ENCODE data around the gene SRRD. TPM values are rescaled to one million over a fixed set of nuclear protein-coding genes. Genes with fewer than 3 reads are reported as not detected.

The SRRD gene
- total RNA-seq, 1 experiment from 2014 or later = 43.5 TPM

DNA sequence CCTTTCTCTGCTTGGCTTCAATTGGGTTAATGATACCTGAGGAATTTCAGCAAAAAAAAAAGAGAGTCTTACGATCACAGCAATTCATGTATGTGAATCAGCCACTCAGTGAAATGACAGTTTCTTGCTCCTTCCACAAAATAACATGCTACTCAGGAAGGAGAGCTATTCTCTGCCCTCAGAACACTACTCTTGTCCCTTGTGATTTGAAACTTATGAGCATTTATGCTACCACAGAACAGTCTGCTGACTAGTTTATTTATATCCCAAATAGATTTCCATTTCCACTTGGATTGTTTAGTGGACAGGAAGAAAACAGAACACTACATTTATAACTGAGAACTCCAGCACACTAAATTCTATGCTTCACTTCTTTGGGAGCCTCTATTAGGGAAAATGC is 20.1 kb downstream of the SRRD start:
- no peak for DNase-seq
- Histone ChIP-seq H3K4me2 (ENCODE audit: low read depth, low read length, poor library complexity, severe bottlenecking) (no peak overlapping the region), H3K4me3 (ENCODE audit: low read length) (no peak overlapping the region), H2AFZ (ENCODE audit: low read length) (no peak overlapping the region), H3K9me2 (replicated peaks; ENCODE audit: insufficient read depth, low read length) (no peaks in the 10 kb centered on the region), H3K9me3 (ENCODE audit: low read length) (no peaks in the 10 kb centered on the region), H3K79me2 (ENCODE audit: low read length) (no peaks in the 10 kb centered on the region), H3K27ac (ENCODE audit: low read length) (peak overlapping the region; percentile 61; the same call in 1 of the 2 replicates), H3K27me3 (ENCODE audit: low read length) (no peaks in the 10 kb centered on the region), H4K20me1 (ENCODE audit: insufficient read depth, low read depth, low read length) (no peaks in the 10 kb centered on the region), H3K4me1 (ENCODE audit: low read length) (peaks cover 9% of the 10 kb centered on the region), H3K36me3 (ENCODE audit: insufficient read depth, low read length) (peaks cover 68% of the 10 kb centered on the region), H3K9ac (ENCODE audit: low read length) (no peak overlapping the region)

DNA sequence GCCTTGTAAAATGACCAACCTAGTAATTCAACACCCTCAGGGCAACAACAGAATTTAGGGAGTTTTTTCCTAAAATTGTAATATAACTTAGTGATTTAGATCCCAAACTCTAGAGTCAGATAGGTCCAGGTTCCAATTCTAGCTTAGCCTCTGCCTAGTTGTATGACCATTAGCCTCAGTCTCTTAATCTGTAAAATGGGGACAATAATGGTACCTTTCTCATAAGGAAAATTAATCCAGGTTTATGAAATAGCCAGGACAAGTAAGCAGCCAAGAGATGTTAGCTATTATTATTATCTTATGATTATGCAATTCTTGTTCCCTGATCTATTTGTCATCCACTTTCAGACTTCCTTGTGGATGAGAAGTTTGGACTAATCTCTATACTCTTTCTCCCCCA is 24.5 kb downstream of the SRRD start:
- no peak overlapping the region for H3K9ac ChIP-seq (ENCODE audit: low read length)
- H3K36me3 ChIP-seq (ENCODE audit: insufficient read depth, low read length) = peaks cover 46% of the 10 kb centered on the region
- H2AFZ ChIP-seq (ENCODE audit: low read length) = no peak overlapping the region
- DNase-seq = no peak
- no peak overlapping the region for H3K4me3 ChIP-seq (ENCODE audit: low read length)
- H3K4me1 ChIP-seq (ENCODE audit: low read length) = peaks cover 19% of the 10 kb centered on the region
- no peaks in the 10 kb centered on the region for H3K9me3 ChIP-seq (ENCODE audit: low read length)
- H3K27me3 ChIP-seq (ENCODE audit: low read length) = no peaks in the 10 kb centered on the region
- no peak overlapping the region for H3K4me2 ChIP-seq (ENCODE audit: low read depth, low read length, poor library complexity, severe bottlenecking)
- no peaks in the 10 kb centered on the region for H3K9me2 ChIP-seq (replicated peaks; ENCODE audit: insufficient read depth, low read length)
- no peak overlapping the region for H3K27ac ChIP-seq (ENCODE audit: low read length)
- H4K20me1 ChIP-seq (ENCODE audit: insufficient read depth, low read depth, low read length) = peaks cover 10% of the 10 kb centered on the region; the same call in 1 of the 2 replicates
- peaks cover 34% of the 10 kb centered on the region for H3K79me2 ChIP-seq (ENCODE audit: low read length)

DNA sequence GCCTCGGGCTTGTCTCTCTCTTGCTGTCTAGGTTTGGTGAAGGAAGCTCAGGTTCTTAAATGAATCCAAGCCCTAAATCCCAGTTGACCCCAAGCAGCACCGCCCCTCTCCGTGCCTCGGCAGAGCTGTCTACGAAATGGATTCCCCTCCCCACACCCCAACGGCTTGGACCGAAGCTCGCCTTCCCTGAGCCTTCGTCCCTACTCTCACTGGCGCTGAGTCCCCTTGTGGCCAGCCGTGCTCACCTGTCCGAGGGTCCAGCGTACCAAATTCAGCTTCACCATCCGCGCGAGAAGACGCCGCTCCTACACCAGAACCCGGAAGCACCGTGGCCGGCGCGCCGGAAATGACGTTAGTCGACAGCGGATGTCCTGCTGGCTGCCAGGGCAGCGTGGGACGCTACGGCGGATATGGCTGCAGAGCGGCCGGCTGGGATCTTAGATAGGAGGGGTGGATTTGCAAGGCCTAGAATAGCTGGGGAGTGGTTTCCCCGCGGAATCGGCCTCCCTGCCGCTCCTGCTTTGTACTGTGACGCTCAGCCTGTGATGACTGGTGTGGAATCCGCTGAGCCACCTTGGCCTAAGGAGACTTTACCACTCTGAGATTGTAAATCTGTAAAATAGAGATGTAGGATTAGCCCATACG is 28.6 kb downstream of the SRRD start, which contains the start of gene TFIP11:
TFIP11 (minus strand) TSS at position 325 of the 645 bp plus-strand sequence. CDS start 2,201 bp downstream, outside the sequence.
- H3K79me2 ChIP-seq (ENCODE audit: low read length) = peaks cover 53% of the 10 kb centered on the region
- no peaks in the 10 kb centered on the region for H3K9me3 ChIP-seq (ENCODE audit: low read length)
- peak within 1 kb of the TSS; percentile 75 for H3K9ac ChIP-seq (ENCODE audit: low read length)
- H3K27ac ChIP-seq (ENCODE audit: low read length) = peak within 1 kb of the TSS; percentile 53
- no peak within 1 kb of the TSS for H2AFZ ChIP-seq (ENCODE audit: low read length)
- peaks cover 14% of the 10 kb centered on the region; the same call in 1 of the 2 replicates for H3K36me3 ChIP-seq (ENCODE audit: insufficient read depth, low read length)
- no peaks in the 10 kb centered on the region for H3K27me3 ChIP-seq (ENCODE audit: low read length)
- peaks cover 10% of the 10 kb centered on the region; the same call in 1 of the 2 replicates for H4K20me1 ChIP-seq (ENCODE audit: insufficient read depth, low read depth, low read length)
- no peaks in the 10 kb centered on the region for H3K9me2 ChIP-seq (replicated peaks; ENCODE audit: insufficient read depth, low read length)
- peak; percentile 97 for DNase-seq
- H3K4me2 ChIP-seq (ENCODE audit: low read depth, low read length, poor library complexity, severe bottlenecking) = peak within 1 kb of the TSS; percentile 78
- H3K4me1 ChIP-seq (ENCODE audit: low read length) = peaks cover 44% of the 10 kb centered on the region
- peak within 1 kb of the TSS; percentile 82 for H3K4me3 ChIP-seq (ENCODE audit: low read length)

DNA sequence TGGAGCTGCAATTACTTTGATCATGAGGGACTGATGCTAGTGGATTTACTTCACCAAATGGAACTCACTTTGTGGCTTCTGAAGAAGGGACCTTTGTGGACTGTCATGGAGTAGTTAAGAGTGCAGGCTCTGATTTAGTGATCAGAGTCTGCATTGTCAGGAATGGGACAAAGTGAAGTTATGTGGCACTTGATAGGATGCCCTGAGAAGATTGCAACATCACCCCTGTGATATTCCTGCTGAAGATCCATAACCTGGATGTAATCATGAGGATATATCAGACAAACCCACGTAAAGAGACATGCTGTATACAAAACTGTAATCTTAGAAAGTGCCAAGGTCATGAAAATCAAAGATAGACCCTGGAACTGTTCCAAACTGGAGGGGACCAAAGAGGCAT is 30.2 kb downstream of the SRRD start:
- peak overlapping the region; percentile 82 for H3K4me3 ChIP-seq (ENCODE audit: low read length)
- H3K9me3 ChIP-seq (ENCODE audit: low read length) = no peaks in the 10 kb centered on the region
- H3K36me3 ChIP-seq (ENCODE audit: insufficient read depth, low read length) = peaks cover 9% of the 10 kb centered on the region; the same call in 1 of the 2 replicates
- H3K79me2 ChIP-seq (ENCODE audit: low read length) = peaks cover 53% of the 10 kb centered on the region
- no peaks in the 10 kb centered on the region for H3K9me2 ChIP-seq (replicated peaks; ENCODE audit: insufficient read depth, low read length)
- no peak for DNase-seq
- H3K27ac ChIP-seq (ENCODE audit: low read length) = peak overlapping the region; percentile 53
- peak overlapping the region; percentile 78 for H3K4me2 ChIP-seq (ENCODE audit: low read depth, low read length, poor library complexity, severe bottlenecking)
- H3K27me3 ChIP-seq (ENCODE audit: low read length) = no peaks in the 10 kb centered on the region
- H2AFZ ChIP-seq (ENCODE audit: low read length) = no peak overlapping the region
- H3K4me1 ChIP-seq (ENCODE audit: low read length) = peaks cover 44% of the 10 kb centered on the region
- peak overlapping the region; percentile 75 for H3K9ac ChIP-seq (ENCODE audit: low read length)
- H4K20me1 ChIP-seq (ENCODE audit: insufficient read depth, low read depth, low read length) = peaks cover 10% of the 10 kb centered on the region; the same call in 1 of the 2 replicates

DNA sequence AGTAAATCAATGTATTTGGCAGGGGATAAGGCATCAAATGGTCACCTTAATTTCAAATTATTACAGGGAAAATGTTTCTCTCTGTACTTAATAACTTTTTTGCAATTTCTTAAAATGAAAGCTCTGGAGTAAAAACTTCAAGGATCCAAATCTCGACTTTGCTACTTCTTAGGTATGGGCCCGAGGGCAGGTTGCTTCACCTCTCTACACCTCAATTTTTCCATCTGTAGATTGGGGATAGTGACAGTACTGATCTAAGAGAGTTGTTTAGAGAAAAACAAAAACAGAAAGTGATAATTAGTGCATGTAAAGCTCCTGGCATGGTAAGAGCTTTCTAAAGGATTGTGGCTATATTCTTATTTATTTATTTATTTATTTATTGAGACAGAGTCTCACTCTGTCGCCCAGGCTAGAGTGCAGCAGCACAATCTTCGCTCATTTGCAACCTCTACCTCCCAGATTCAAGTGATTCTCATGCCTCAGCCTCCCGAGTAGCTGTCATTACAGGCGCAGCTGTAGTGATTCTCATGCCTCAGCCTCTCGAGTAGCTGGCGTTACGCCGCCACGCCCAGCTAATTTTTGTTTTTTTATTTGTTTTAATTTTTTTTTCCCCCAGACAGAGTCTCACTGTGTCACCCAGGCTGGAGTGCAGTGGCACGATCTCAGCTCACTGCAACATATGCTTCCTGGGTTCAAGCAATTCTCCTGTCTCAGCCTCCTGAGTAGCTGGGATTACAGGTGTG is 30.9 kb downstream of the SRRD start:
- H3K4me1 ChIP-seq (ENCODE audit: low read length) = peaks cover 44% of the 10 kb centered on the region
- no peak overlapping the region for H2AFZ ChIP-seq (ENCODE audit: low read length)
- peaks cover 9% of the 10 kb centered on the region; the same call in 1 of the 2 replicates for H3K36me3 ChIP-seq (ENCODE audit: insufficient read depth, low read length)
- H3K27ac ChIP-seq (ENCODE audit: low read length) = peak overlapping the region; percentile 53
- peak overlapping the region; percentile 75; the same call in 1 of the 2 replicates for H3K9ac ChIP-seq (ENCODE audit: low read length)
- H3K27me3 ChIP-seq (ENCODE audit: low read length) = no peaks in the 10 kb centered on the region
- H3K9me3 ChIP-seq (ENCODE audit: low read length) = no peaks in the 10 kb centered on the region
- peak overlapping the region; percentile 78 for H3K4me2 ChIP-seq (ENCODE audit: low read depth, low read length, poor library complexity, severe bottlenecking)
- no peaks in the 10 kb centered on the region for H3K9me2 ChIP-seq (replicated peaks; ENCODE audit: insufficient read depth, low read length)
- H3K4me3 ChIP-seq (ENCODE audit: low read length) = peak overlapping the region; percentile 82; the same call in 1 of the 2 replicates
- peaks cover 53% of the 10 kb centered on the region for H3K79me2 ChIP-seq (ENCODE audit: low read length)
- peaks cover 10% of the 10 kb centered on the region; the same call in 1 of the 2 replicates for H4K20me1 ChIP-seq (ENCODE audit: insufficient read depth, low read depth, low read length)
- no peak for DNase-seq

DNA sequence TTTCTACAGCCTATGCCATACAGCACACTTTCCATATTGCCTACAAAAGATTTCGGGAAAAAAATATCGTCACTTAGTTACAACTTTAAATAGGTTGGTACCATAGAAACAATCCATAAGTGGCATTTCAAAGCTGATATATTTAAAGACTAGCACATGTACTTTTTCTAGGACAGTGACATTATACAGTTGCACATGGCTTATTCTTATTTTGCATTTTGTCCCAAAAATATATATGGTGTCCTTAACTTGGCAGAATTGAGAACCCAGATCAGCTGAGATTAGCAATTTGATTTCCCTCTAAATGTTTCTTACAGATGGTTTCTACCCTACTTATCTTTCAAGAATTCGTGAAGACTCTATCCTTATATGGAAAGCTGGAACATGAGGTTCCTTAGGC is 32.3 kb downstream of the SRRD start:
- Histone ChIP-seq H3K4me1 (ENCODE audit: low read length) (peaks cover 40% of the 10 kb centered on the region), H3K36me3 (ENCODE audit: insufficient read depth, low read length) (no peaks in the 10 kb centered on the region), H3K79me2 (ENCODE audit: low read length) (peaks cover 42% of the 10 kb centered on the region), H2AFZ (ENCODE audit: low read length) (0 out of 2 replicates have a peak overlapping the region, but pooled peaks have one; percentile 23), H3K27ac (ENCODE audit: low read length) (peak overlapping the region; percentile 82), H3K9ac (ENCODE audit: low read length) (peak overlapping the region; percentile 31; the same call in 1 of the 2 replicates), H3K4me3 (ENCODE audit: low read length) (peak overlapping the region; percentile 9; the same call in 1 of the 2 replicates), H3K27me3 (ENCODE audit: low read length) (no peaks in the 10 kb centered on the region), H3K9me2 (replicated peaks; ENCODE audit: insufficient read depth, low read length) (no peaks in the 10 kb centered on the region), H3K4me2 (ENCODE audit: low read depth, low read length, poor library complexity, severe bottlenecking) (peak overlapping the region; percentile 45), H4K20me1 (ENCODE audit: insufficient read depth, low read depth, low read length) (peaks cover 10% of the 10 kb centered on the region; the same call in 1 of the 2 replicates), H3K9me3 (ENCODE audit: low read length) (no peaks in the 10 kb centered on the region)
- DNase-seq = peak; percentile 60

DNA sequence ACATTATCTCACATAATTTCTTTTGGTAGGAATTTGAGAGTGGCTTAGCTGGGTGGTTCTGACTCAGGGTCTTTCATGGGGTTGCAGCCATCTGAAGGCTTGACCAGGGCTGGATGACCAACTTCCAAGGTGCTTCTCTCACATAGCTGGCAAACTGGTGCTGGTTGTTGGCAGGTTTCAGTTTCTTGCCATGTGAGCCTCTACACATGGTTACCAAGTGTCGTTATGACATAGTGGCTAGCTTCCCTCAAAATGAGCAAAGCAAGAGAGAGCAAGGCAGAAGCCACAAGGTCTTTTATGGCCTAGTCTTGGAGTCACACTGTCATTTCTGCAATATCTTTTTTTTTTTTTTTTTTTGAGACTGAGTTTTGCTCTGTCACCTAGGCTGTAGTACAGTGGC is 32.8 kb downstream of the SRRD start:
- Histone ChIP-seq H3K36me3 (ENCODE audit: insufficient read depth, low read length) (no peaks in the 10 kb centered on the region), H3K4me3 (ENCODE audit: low read length) (0 out of 2 replicates have a peak overlapping the region, but pooled peaks have one; percentile 9), H3K27ac (ENCODE audit: low read length) (peak overlapping the region; percentile 82), H3K27me3 (ENCODE audit: low read length) (no peaks in the 10 kb centered on the region), H3K79me2 (ENCODE audit: low read length) (peaks cover 36% of the 10 kb centered on the region), H3K4me1 (ENCODE audit: low read length) (peaks cover 34% of the 10 kb centered on the region), H4K20me1 (ENCODE audit: insufficient read depth, low read depth, low read length) (peaks cover 7% of the 10 kb centered on the region; the same call in 1 of the 2 replicates), H3K9me2 (replicated peaks; ENCODE audit: insufficient read depth, low read length) (no peaks in the 10 kb centered on the region), H3K9me3 (ENCODE audit: low read length) (no peaks in the 10 kb centered on the region), H3K9ac (ENCODE audit: low read length) (peak overlapping the region; percentile 31), H2AFZ (ENCODE audit: low read length) (no peak overlapping the region), H3K4me2 (ENCODE audit: low read depth, low read length, poor library complexity, severe bottlenecking) (peak overlapping the region; percentile 45)
- no peak for DNase-seq

DNA sequence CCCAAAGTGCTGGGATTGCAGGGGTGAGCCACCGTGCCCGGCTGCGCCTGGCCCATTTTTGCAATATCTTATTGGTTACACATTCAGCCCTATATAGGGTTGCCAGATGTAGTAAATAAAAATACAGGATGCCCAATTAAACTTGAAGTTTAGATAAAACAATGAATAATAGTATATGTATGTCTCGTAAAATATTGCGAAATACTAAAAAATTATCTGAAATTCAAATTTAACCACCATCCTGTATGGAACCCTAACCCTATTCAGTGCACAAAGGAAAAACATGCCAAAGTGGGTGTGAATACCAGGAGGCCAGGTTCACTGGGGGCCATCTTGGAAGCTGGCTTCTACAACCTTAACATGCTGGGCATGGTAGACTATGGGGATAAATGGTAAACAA is 33.8 kb downstream of the SRRD start:
- Histone ChIP-seq H3K9me2 (replicated peaks; ENCODE audit: insufficient read depth, low read length) (no peaks in the 10 kb centered on the region), H3K9me3 (ENCODE audit: low read length) (no peaks in the 10 kb centered on the region), H3K9ac (ENCODE audit: low read length) (no peak overlapping the region), H3K79me2 (ENCODE audit: low read length) (peaks cover 27% of the 10 kb centered on the region), H3K4me3 (ENCODE audit: low read length) (no peak overlapping the region), H3K4me2 (ENCODE audit: low read depth, low read length, poor library complexity, severe bottlenecking) (no peak overlapping the region), H3K27ac (ENCODE audit: low read length) (peak overlapping the region; percentile 45; the same call in 1 of the 2 replicates), H3K27me3 (ENCODE audit: low read length) (no peaks in the 10 kb centered on the region), H4K20me1 (ENCODE audit: insufficient read depth, low read depth, low read length) (no peaks in the 10 kb centered on the region), H2AFZ (ENCODE audit: low read length) (no peak overlapping the region), H3K4me1 (ENCODE audit: low read length) (peaks cover 32% of the 10 kb centered on the region), H3K36me3 (ENCODE audit: insufficient read depth, low read length) (no peaks in the 10 kb centered on the region)
- no peak for DNase-seq
